SW 1271 (cell line): Measurements from ENCODE around the gene SGCE.

ENCODE experiments used
- DNase-seq, 2 experiments: peaks; one replicate each; lab custom pipeline; 2025; lab: John Stamatoyannopoulos, UW

Gene SGCE

DNA sequence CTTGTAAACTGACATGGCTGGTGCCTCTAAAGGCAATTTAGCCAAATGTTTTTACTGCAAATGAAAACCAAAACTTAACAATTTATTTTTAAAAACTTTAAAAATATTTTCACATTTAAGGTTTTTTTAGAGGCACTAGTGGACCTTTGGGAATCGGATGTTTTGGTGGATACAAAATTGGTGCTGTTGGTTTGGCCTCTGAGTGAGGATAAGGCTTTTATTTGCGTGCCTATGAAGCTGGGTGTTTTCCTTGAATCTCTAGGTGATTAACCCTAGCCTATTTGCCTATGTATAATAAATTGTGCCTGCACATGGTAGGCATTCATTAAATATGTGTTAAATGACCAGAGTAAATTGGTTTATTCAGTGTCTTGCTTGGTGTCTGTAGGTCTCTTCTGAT is 2.9 kb upstream of the SGCE start:
- no peak for DNase-seq

DNA sequence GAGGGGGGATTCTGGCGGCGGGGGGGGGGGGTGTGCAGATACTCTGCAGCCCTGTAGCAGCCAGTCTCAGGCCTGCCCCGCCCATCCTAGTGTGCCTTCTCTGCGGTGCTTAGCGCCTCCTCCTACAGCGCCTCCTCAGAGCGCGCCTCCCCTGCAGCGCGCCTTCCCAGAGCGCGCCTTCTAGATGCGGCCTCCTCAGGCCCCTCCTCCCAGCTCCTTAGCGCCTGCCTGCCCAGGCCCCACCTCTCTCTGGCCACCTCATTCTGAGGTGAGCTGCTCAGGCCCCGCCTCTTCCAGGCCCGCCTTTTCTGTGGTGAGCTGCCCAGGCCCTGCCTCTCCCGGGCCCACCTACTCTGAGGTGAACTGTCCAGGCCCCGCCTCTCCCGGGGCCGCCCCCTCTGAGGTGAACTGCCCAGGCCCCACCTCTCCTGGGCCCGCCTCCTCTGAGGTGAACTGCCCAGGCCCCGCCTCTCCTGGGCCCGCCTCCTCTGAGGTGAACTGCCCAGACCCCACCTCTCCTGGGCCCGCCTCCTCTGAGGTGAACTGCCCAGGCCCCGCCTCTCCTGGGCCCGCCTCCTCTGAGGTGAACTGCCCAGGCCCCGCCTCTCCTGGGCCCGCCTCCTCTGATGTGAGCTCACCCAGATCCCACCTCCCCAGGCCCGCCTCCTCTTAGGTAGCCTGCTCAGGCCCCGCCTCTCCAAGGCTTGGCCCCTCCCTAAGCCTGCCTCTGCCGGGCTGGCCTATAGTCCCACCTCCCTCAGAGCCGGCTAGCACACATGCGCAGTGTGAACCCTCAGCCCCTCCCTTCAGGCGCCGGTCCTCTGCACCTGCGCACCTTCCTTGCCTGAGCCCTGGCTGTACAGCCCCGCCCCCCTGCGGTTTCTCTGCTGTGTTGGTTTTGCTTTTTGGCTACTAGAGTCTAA is 2.1 kb upstream of the SGCE start:
- DNase-seq, result peak; percentile 51 to 77

DNA sequence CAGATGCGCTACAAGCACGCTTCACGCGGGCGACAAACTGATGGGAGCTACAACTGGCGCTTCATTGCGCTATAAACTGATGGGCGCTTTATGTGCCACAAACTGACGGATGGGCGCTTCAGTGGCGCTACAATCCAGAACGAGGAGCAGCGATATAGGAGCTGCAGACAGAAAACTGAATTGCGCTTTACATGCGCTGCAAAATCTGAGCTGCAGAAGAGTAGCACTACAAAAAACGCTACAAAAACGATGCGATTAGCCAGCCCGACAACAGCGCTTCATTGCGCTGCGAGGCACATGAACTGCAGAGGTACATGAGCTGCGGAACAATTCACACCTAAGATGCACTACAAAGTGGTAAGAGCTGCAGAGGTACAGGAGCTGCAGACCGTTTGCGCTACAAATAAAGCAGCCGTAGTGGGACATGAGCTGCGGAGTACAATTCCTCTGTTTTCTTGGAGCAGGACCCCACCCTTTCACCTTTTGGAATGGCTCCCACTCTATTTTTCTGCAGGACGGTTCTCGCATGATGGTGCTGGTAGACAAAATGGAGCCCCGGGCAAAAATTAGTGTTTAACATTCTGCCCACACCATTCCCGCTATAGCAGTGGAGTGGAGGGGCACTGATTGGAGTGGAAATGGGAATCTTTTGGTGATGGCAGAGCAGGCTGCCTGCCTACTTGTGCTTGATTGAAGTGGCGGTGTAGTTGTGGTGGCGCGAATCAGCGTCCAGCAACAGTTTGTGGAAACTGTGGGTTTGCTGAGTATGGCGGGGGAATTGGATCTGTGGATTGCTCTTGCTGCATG is 1.2 kb upstream of the SGCE start:
- no peak for DNase-seq

DNA sequence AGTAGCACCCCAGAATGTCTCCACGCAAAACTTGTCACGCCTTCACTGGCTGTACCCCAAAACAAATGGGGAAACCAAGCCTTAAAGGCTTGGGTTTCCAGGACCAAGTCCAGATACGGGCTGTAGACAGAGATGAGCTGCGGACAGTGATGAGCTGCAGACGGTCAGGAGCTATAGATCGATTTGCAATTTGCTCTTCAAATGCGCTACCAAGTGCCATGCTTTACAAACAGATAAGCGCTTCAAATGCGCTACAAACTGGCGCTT is 658 bp upstream of the SGCE start:
- DNase-seq, result no peak

DNA sequence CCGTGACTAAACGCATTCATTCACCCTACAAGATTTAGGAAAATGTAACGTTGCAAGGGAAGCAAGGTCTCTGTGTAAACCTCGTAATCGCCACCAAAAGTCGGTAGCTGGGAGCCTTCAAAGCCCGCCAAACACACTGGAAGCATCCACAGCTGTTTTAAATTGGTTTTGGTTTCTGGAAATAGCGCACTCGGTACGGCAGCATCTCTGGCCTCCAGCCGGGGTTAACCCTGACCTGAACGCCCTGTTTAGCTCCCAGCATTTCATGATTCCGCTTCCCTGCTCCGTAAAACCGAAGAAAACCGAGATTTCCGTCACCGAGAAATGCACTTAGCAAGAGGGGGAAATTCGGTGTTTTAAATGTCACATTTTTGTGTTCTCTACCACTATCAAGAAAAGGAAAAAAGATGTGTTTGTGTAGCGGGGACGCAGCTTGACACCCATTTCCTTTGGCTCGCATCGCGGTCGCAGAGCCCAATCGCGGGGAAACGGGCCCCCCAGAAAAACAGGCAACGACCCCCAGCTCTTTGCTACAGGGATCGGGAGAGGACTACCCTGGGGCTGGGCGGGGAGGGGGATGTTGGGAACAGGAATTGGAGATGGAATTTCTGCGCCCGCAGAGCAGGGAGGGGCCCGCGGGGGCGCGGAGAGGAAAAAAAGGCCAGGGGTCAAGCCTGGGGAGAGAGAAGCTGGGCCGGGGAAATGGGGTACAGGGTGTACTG is 646 bp downstream of the SGCE start:
- no peak for DNase-seq

DNA sequence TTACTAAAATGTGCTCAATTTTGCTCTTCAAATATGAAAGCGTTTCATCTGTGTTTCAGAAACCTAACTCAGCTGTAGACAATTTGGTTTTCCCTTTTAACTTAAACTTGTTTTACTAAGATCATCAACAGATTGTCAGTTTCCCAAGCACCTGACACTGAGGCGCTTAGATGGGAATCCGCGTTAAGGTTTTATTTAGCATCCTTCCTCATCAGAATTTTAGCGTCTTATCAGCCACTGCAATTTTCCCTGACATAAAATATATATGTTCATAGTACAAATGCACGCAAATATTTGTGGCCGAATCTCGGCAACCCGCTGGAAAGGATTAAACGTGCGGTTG is 1.2 kb downstream of the SGCE start:
- no peak for DNase-seq

DNA sequence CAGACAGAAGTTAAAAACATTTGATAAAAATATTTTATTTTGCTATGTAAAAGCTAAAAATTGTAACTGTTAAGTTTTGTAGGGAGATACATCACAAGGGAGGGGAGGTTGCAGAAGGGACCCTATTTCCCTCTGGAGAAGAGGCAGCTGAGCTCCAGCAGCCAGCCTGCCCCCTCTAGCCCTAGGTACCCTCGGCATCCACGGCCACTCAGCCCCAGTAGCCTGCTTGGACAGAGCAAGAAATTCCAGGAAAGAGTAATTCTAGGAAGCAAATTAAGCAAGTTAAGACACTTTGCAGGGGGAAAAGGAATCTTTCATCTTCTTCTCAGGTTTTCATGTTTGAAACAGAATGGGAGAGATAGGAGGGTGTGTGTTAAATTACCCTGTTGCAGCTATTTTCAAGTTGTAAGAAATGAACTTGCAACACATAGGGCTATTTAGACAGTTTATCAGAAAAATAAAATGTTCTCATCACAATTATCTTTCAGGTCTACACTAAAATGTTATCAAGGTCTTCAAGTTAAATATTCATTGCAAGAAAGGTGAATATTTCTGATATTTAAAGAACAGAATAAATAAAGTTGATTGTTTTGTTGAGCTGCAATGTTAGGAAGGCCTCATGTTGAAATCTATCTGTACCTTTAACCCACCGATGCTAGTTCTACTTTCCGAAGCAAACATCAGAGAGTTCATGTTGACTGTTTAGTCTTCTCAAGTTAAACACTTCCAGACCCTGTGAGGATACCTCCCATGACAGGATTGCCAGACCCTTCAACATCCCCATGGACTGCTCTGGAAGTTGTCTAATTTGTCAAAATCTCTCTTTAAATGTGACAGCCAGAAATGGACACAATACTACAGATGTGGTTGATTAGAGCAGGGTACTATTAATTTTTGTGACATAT is 5.5 kb downstream of the SGCE start:
- DNase-seq, result no peak

DNA sequence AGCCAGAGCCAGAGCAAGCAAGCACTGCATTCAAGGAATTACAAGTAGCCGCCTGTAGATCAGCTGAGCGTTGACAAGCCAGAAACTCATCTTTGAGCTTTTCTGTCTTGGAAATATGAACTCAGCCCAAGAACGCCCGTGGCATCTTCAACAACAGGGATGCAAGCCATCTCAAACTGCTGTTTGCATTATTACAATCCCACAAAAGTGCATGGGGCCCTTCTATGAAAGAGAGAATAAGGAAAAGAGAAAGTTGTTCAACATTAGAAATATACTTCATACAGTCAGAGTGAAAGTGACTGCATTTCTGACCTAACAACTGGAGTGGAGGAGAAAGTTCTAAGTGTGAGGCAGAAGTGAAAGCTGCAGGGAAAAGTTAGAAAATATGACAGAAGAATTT is 6.5 kb downstream of the SGCE start:
- DNase-seq, result no peak

DNA sequence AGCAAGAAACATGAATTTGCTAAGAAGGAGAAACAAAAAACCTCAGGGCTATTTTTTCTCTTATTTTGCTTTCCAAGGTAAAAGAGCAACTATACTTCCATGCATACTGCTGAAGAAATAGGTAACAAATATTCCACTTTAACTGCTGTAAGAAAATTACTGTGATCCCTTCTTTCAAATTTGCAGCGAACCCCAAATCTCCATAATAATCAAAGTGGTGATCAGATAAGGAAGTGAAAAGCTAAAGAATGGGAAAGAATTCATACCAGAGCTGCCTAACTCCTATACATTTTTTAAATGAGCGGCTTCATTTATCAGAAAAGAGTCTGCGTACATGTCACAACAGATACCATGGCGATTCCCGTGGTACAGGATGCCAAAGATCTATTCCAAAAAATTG is 7.2 kb downstream of the SGCE start:
- DNase-seq, result no peak

DNA sequence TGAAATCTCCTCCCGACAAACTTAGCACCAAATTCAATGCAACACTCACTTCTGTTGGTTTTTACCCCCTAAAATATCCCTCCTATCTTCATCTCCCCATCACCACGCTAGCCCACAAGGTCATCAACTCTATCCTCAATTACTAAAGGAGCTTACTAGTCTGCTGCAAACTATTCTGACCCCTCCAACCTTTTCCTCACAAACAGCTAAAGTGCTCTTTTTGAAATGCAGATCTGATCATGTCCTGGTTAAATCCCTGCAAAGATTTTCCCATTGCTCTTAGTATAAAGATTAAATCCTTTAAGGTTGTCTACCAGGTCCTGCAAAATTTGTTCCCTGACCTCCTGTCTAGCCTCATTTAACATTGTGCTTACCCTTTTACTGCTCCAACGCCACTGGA is 8.6 kb downstream of the SGCE start:
- no peak for DNase-seq

DNA sequence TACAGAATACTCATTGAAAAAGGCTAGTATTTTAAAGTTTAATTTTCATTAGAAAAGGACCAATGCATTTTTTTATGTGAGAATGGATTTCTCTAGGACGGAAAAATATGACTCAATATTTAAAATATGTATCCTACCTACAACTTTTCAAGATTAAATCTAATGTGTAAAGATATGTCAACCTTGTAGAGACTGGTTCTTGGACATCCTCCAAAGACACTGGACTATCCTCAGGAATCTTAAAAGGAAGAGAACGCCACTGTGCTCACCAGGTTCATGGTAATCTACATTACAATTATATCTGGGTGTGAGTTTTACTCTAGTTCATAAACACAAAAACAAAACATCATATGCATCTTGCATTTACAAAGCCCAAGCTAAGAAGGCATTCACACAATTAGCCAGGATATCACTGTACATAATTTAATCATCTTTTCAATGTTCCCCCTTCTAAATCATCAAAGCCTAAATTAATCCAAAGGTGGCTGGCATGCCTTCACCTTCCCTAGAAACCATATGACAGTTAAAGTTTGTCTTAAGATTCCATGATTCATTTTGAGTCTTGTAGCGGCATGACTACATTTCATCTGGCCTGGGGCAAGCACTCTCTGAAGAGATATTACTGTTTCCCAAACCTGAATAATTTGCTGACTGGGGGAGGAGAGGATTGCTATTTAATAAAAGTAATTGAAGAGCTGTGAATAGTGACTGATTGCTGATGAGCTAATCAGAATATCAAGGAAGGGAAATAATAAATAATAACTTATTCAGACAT is 12.0 kb downstream of the SGCE start:
- DNase-seq, result no peak

DNA sequence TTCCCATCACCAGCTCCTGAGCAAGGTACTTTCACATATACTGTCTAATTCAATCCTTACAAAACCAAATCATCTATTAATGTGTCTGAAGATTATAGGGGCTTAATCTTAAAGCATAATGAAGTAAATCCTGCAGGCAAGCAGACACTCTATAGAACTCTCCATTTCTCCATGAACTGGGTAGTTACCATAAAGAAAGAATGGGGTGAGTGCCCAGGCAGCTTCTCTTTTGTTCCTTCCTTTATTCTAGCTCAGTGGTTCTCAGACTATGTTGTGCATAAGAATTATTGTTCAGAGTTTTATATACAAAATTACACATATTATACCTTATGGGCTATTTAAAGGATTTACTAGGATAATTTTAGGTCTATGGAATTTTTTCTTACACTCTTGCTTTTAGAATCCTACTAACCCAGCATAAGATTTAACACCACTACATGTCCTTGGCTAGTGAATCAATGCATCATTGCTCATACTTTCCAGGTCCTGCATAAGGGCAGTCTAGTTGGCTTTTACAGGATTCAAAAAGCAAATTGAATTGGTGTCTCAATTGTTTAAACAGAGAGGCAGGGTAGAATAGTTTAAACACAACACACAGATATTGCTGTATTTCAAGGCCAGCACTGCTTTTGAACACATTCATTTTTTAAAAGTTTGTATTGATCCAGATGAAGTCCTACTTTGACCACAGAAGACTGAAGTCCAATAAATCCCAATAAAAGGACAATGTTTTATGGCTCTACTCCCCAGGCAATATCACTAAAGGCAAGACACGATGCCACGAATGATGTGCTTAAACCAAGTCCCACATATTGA is 12.9 kb downstream of the SGCE start:
- no peak for DNase-seq

DNA sequence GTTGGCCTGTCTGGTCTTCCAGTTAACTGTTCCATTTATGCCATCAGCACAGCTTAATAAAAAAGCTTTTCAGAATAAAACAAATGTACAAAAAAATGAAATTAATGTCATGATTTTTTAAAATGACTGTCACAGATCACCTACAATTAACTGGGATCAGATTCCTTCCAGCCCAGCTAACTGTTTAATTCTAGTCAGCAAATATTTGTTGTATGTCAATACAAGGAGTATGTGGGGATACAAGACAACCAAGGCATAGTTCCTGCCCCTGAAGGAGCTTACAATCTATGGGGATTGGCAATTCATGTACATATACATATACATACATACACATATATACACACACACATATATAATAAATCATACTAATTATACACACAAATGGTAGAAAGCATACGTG is 16.5 kb downstream of the SGCE start:
- no peak for DNase-seq

DNA sequence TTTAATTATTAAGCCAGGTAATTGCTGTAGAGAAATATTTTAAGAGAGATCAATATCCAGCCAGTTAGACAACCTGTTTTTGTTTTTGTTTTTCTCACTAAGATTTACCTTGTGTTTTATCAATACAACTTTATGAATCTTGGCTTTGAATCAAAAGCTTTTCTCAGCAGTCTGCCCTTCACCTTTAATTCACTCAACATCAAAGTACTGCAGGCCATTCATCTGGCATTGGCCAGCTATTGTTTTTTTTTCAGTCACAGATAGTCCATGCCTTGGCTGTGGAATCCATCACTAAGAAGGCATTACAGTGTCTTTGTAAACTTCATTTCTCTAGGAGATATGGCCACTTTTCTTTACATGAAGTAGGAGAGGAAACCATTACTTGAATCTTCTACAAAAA is 20.2 kb downstream of the SGCE start:
- no peak for DNase-seq

DNA sequence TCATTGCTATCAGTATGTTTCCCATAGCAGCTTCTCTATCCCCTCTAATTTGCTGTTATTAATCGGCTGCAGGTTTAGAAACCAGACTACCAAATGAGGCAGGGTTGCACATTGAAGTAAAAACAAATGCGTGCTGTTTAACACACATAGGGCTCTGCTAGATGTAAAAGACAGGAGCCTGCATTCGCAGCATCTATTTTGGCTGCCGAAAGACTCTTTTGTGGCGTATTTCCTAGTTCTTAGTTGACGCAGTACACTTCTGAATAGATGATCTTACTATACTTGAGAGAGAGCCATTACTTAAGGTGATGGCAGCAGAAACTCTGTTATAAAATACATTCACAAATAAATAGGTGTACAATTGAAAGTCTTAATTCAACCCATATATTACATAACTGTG is 21.4 kb downstream of the SGCE start:
- DNase-seq, result no peak

DNA sequence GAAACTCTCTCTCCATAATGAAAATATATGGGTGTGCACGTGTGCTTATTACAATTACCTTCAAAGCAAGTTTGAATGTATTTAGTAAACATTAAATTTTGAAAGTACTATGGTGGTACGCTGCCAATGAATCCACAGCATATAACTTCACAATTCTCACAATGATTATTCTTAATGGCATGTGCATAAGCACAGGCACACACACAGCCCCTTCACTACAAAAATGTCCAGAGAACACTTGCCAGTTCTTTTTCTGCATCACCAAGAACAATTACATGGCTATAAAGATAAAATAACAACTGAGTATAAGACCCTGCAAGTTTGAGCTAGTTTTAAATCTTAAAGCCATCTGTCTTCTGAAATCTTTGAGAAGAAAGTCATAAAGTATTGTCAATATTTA is 22.2 kb downstream of the SGCE start:
- no peak for DNase-seq

DNA sequence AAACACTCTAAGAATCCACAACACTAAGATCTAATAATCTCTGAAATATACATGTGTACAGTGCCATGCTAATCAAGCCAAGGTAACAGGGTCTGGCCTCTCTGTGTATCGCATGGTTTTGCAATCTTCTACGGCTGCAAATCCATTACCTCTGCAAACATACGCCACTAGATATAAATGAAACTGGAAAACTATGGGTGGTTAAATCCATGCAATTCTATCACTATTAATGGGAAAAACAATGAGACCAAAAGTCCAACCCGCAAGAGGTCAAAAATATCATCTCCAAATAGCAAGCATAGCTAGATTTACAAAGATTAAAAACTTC is 23.0 kb downstream of the SGCE start:
- no peak for DNase-seq

DNA sequence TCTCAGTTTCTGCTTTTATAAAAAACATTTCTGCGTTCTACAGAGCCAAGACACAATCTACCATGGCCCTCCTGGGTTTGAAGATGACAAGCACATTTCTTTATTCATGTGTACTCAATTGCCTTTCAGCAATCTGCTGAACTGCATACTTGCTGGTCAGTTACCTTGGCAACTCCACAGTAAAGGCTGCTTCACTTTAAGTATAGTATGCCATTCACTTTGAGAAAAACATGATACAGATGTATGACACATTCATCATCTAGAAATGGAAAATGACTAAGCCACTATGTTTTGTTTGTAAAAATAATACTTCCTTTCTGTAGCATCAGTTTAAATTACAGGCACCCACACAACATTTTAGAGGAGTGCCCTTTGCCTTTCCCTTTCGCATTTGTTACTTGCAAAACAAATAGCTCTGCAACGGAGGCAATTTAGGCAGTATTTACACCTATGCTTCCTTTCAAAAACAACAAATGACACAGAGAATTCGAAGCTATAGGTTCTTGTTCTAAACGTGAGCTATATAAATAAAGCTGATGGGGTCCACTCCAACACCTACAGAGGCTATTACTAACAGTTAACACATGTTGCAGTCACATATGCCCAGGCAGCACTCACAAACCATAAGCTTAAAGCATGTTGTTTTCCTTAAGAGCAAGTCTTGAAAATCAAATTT is 23.5 kb downstream of the SGCE start:
- peak in 1 of 2 experiments; percentile 28 for DNase-seq

DNA sequence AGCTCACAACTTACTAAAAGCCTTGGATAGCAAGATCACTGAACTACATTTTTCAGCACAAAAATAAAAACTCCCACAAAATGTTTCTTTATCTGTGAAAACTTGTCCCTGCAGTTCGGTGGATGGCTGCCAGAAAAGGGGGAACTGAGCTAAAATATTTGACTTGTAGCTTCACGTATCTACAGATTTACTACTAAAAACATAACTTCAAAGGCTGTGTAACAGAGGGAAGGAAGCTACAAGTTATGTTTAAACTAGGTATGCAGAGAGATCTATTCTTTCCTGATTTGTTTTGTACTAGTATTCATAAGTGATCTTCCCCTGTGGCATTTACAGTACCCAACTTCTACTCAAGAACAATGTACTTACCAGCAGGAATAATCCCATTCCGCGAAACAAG is 25.1 kb downstream of the SGCE start:
- no peak for DNase-seq

DNA sequence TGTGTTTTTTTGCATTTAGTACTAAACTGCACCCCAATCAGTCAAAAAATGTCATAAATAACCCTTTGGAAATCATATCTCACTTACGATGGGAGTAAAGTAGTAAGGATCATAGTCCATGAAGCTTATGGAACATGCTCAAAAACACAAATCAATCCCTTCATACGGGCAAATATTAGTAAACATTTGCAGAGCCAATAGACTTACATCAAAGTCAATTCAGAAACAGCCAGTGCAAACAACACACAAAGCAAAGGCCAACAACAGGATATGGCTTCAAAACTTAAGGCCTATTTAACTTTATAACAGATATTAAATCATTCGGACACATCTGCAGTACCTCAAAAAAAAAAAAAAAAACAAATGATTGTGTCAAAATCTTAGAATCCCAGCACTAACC is 32.1 kb downstream of the SGCE start:
- DNase-seq, result no peak
